Osteocyte (in vitro differentiated cells): ENCODE data around the gene RIT1. TPM values are rescaled to one million over a fixed set of nuclear protein-coding genes. Genes with fewer than 3 reads are reported as not detected.
"Not testable (repeated sequence)": the region's sequence is repeated elsewhere in the genome, so short reads cannot be mapped to it uniquely, and the experiment has no call there.

Experiments used
- DNase-seq: peaks from one replicate; pipeline ENCODE4 v3.0.0; 2021; ENCODE audit warnings: mixed read lengths; ENCODE audit not compliant: unreplicated experiment; ENCODE audit errors: extremely low spot score
- H3K27ac Mint-ChIP-seq: one replicate; pipeline ENCODE4 v1.8.0; 2021; ENCODE audit warnings: mild to moderate bottlenecking, mixed read lengths; ENCODE audit not compliant: unreplicated experiment
- H3K27me3 Mint-ChIP-seq: one replicate; pipeline ENCODE4 v1.8.0; 2021; ENCODE audit warnings: mixed read lengths; ENCODE audit not compliant: unreplicated experiment
- H3K36me3 Mint-ChIP-seq: one replicate; pipeline ENCODE4 v1.8.0; 2021; ENCODE audit warnings: mixed read lengths; ENCODE audit not compliant: unreplicated experiment
- H3K4me1 Mint-ChIP-seq: one replicate; pipeline ENCODE4 v1.8.0; 2021; ENCODE audit warnings: mixed read lengths; ENCODE audit not compliant: unreplicated experiment
- H3K4me3 Mint-ChIP-seq: one replicate; pipeline ENCODE4 v1.8.0; 2021; ENCODE audit warnings: mild to moderate bottlenecking, moderate library complexity, mixed read lengths; ENCODE audit not compliant: unreplicated experiment
- H3K9me3 Mint-ChIP-seq: one replicate; pipeline ENCODE4 v1.8.0; 2021; ENCODE audit warnings: mixed read lengths; ENCODE audit not compliant: unreplicated experiment
- CTCF ChIP-seq: fragments of 200-600 bp; sonication (generic); IDR thresholded peaks from 2 replicates; pipeline ENCODE4 v1.5.0; 2021; ENCODE audit warnings: antibody characterized with exemption, mild to moderate bottlenecking, moderate library complexity
- total RNA-seq: library from RNA; stranded (reverse); gene quantifications from 2 replicates; pipeline ENCODE4 v1.2.1, GENCODE V29; 2021

RIT1 gene
- total RNA-seq, 1 donor from 2014 or later = 45.6 TPM

- DNase-seq = no peak
- TF ChIP-seq CTCF = no peak
- H3K4me3 Mint-ChIP-seq = no peak overlapping the region
- no peaks in the 10 kb centered on the region for H3K27me3 Mint-ChIP-seq
- no peaks in the 10 kb centered on the region for H3K9me3 Mint-ChIP-seq
- no peak overlapping the region for H3K27ac Mint-ChIP-seq
- H3K4me1 Mint-ChIP-seq = peaks cover 34% of the 10 kb centered on the region
- peaks cover 19% of the 10 kb centered on the region for H3K36me3 Mint-ChIP-seq
Measured at GRCh38 chr1:155933591-155934096, 22.5 kb upstream of the RIT1 start.

GRCh38 chr1:155932487-155932886 lies 21.3 kb upstream of the RIT1 start:
- peak overlapping the region; percentile 35 for H3K4me3 Mint-ChIP-seq
- H3K27ac Mint-ChIP-seq = peak overlapping the region; percentile 50
- H3K4me1 Mint-ChIP-seq = peaks cover 27% of the 10 kb centered on the region
- TF ChIP-seq CTCF = no peak
- DNase-seq = no peak
- H3K9me3 Mint-ChIP-seq = no peaks in the 10 kb centered on the region
- peaks cover 22% of the 10 kb centered on the region for H3K36me3 Mint-ChIP-seq
- H3K27me3 Mint-ChIP-seq = no peaks in the 10 kb centered on the region

DNA sequence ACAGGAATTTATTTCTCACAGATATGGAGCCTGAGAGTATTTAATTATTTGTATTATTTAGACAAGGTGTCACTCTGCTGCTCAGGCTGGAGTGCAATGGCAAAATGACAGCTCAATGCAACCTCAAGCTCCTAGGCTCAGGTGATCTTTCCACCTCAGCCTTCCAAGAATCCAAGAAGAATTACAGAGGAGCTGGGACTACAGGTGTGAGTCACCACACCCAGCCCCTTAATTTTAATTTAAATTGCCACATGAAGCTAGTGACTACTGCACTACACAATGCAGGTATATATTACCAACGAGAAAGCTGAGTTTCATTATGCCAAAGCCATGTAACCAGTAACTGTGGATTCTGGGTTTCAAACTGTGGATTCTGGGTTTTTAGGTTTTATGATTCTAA lies 20.9 kb upstream of the RIT1 start:
- no peak for DNase-seq
- TF ChIP-seq CTCF = no peak
- no peaks in the 10 kb centered on the region for H3K27me3 Mint-ChIP-seq
- peaks cover 25% of the 10 kb centered on the region for H3K36me3 Mint-ChIP-seq
- no peak overlapping the region for H3K27ac Mint-ChIP-seq
- H3K4me3 Mint-ChIP-seq = peak overlapping the region; percentile 35
- H3K4me1 Mint-ChIP-seq = peaks cover 27% of the 10 kb centered on the region
- H3K9me3 Mint-ChIP-seq = no peaks in the 10 kb centered on the region

- Mint-ChIP-seq H3K4me3 (peak overlapping the region; percentile 60), H3K27me3 (no peaks in the 10 kb centered on the region), H3K36me3 (peaks cover 31% of the 10 kb centered on the region), H3K4me1 (peaks cover 27% of the 10 kb centered on the region), H3K27ac (no peak overlapping the region), H3K9me3 (no peaks in the 10 kb centered on the region)
- no peak for TF ChIP-seq CTCF
- no peak for DNase-seq
Measured at GRCh38 chr1:155931332-155932038, 20.3 kb upstream of the RIT1 start.

GRCh38 chr1:155930725-155931124 lies 19.6 kb upstream of the RIT1 start:
- DNase-seq, H3K27me3 Mint-ChIP-seq, H3K27ac Mint-ChIP-seq, H3K9me3 Mint-ChIP-seq: not testable (repeated sequence)
- H3K36me3 Mint-ChIP-seq = peaks cover 37% of the 10 kb centered on the region
- H3K4me1 Mint-ChIP-seq = peaks cover 27% of the 10 kb centered on the region
- H3K4me3 Mint-ChIP-seq = peak overlapping the region; percentile 60
